CD4-positive, alpha-beta T cell treated with Interleukin-17A for 4 hours (primary cell): Measurements from ENCODE around the gene UBR7.
"Not testable (repeated sequence)": the region's sequence is repeated elsewhere in the genome, so short reads cannot be mapped to it uniquely, and the experiment has no call there.

Experiments used
- DNase-seq: peaks from one replicate; pipeline ENCODE4 v3.0.0-alpha.2; 2020; ENCODE audit warnings: mixed read lengths

The UBR7 gene

GRCh38 chr14:93206793-93207467 lies at the start of gene UBR7, which contains the start of gene GON7:
TSS of gene UBR7 (plus strand) at chr14:93207256. CDS start at chr14:93207292, 36 bp downstream.
TSS of gene GON7 (minus strand) at chr14:93207065. CDS start at chr14:93207037, 28 bp downstream.
- DNase-seq, result peak; percentile 90

- not testable (repeated sequence) for DNase-seq
Observed at GRCh38 chr14:93158349-93158748, 48.7 kb upstream of the UBR7 start.

GRCh38 chr14:93159625-93160352 lies 47.3 kb upstream of the UBR7 start:
- DNase-seq, result not testable (repeated sequence)

GRCh38 chr14:93160353-93160801 lies 46.7 kb upstream of the UBR7 start:
- DNase-seq, result no peak

- no peak for DNase-seq
Observed at GRCh38 chr14:93161411-93161940, 45.6 kb upstream of the UBR7 start.

- no peak for DNase-seq
Observed at GRCh38 chr14:93163564-93163963, 43.5 kb upstream of the UBR7 start.

- DNase-seq, result not testable (repeated sequence)
Observed at GRCh38 chr14:93165271-93166265, 41.5 kb upstream of the UBR7 start.

- DNase-seq, result not testable (repeated sequence)
Observed at GRCh38 chr14:93168610-93169009, 38.4 kb upstream of the UBR7 start.

GRCh38 chr14:93169619-93170018 lies 37.4 kb upstream of the UBR7 start:
- not testable (repeated sequence) for DNase-seq

GRCh38 chr14:93170141-93170540 lies 36.9 kb upstream of the UBR7 start:
- not testable (repeated sequence) for DNase-seq

- DNase-seq, result no peak
Observed at GRCh38 chr14:93171376-93171775, 35.7 kb upstream of the UBR7 start.

- DNase-seq, result no peak
Observed at GRCh38 chr14:93173943-93174395, 33.1 kb upstream of the UBR7 start.

- DNase-seq, result not testable (repeated sequence)
Observed at GRCh38 chr14:93174731-93175130, 32.3 kb upstream of the UBR7 start.

- no peak for DNase-seq
Observed at GRCh38 chr14:93175492-93175891, 31.6 kb upstream of the UBR7 start.

- no peak for DNase-seq
Observed at GRCh38 chr14:93183596-93184317, 23.3 kb upstream of the UBR7 start.

- peak; percentile 92 for DNase-seq
Observed at GRCh38 chr14:93184391-93185348, 22.4 kb upstream of the UBR7 start, which contains the start of the genes LYSET and MOAP1. TSS of gene LYSET (plus strand) at chr14:93185317. CDS start at chr14:93185406, 89 bp downstream. TSS of gene MOAP1 (minus strand) at chr14:93184897. CDS start at chr14:93184242, 655 bp downstream.

- no peak for DNase-seq
Observed at GRCh38 chr14:93185349-93185720, 21.7 kb upstream of the UBR7 start.

GRCh38 chr14:93186466-93186865 lies 20.6 kb upstream of the UBR7 start:
- DNase-seq, result no peak

- no peak for DNase-seq
Observed at GRCh38 chr14:93186956-93187355, 20.1 kb upstream of the UBR7 start.

- DNase-seq, result no peak
Observed at GRCh38 chr14:93195316-93195999, 11.6 kb upstream of the UBR7 start.
